ENCODE results near the gene TBX2. TPM values are rescaled to one million over a fixed set of nuclear protein-coding genes. Genes with fewer than 3 reads are reported as not detected.

Gene TBX2
- total RNA-seq, 1 donor from 2014 or later: 9.8 TPM

- H3K4me1 ChIP-seq: peaks cover 6% of the 10 kb centered on the region
- no peaks in the 10 kb centered on the region for H3K36me3 ChIP-seq
- no peak overlapping the region for H3K27ac ChIP-seq
- intact Hi-C loops (cut with DNase I): no loop called here
- no peaks in the 10 kb centered on the region for H3K27me3 ChIP-seq
- TF ChIP-seq POLR2A (IDR thresholded peaks at IDR 0.05): no peak
- no peak for TF ChIP-seq CTCF (IDR thresholded peaks at IDR 0.05)
- no peak for TF ChIP-seq POLR2AphosphoS5 (IDR thresholded peaks at IDR 0.05; ENCODE audit: insufficient read depth in 1 of 2, low read depth in 1 of 2)
- no peak overlapping the region for H3K4me3 ChIP-seq
- no peaks in the 10 kb centered on the region for H3K9me3 ChIP-seq
- DNase-seq (ENCODE audit: extremely low spot score in 2 of 2): no peak
These were observed 36.6 kb upstream of the TBX2 start for GRCh38 chr17:61362852-61363600.

GRCh38 chr17:61363601-61364462 is 35.8 kb upstream of the TBX2 start:
- intact Hi-C loops (cut with DNase I): no loop called here

GRCh38 chr17:61364463-61364846 is 35.2 kb upstream of the TBX2 start:
- intact Hi-C loops (cut with DNase I): no loop called here
- Histone ChIP-seq H3K27ac (no peak overlapping the region), H3K36me3 (no peaks in the 10 kb centered on the region), H3K9me3 (no peaks in the 10 kb centered on the region), H3K4me1 (peaks cover 6% of the 10 kb centered on the region), H3K27me3 (no peaks in the 10 kb centered on the region), H3K4me3 (no peak overlapping the region)
- no peak for DNase-seq (ENCODE audit: extremely low spot score in 2 of 2)
- TF ChIP-seq POLR2A (IDR thresholded peaks at IDR 0.05) (no peak), POLR2AphosphoS5 (IDR thresholded peaks at IDR 0.05; ENCODE audit: insufficient read depth in 1 of 2, low read depth in 1 of 2) (no peak), CTCF (IDR thresholded peaks at IDR 0.05) (no peak)

More at GRCh38 chr17:61363601-61364462, 35.8 kb upstream of the TBX2 start:
- peaks cover 6% of the 10 kb centered on the region for H3K4me1 ChIP-seq
- no peak for DNase-seq (ENCODE audit: extremely low spot score in 2 of 2)
- H3K4me3 ChIP-seq: no peak overlapping the region
- no peaks in the 10 kb centered on the region for H3K9me3 ChIP-seq
- H3K36me3 ChIP-seq: no peaks in the 10 kb centered on the region
- H3K27me3 ChIP-seq: no peaks in the 10 kb centered on the region
- TF ChIP-seq POLR2A (IDR thresholded peaks at IDR 0.05): no peak
- TF ChIP-seq CTCF (IDR thresholded peaks at IDR 0.05): no peak
- TF ChIP-seq POLR2AphosphoS5 (IDR thresholded peaks at IDR 0.05; ENCODE audit: insufficient read depth in 1 of 2, low read depth in 1 of 2): no peak
- H3K27ac ChIP-seq: no peak overlapping the region

- H3K27me3 ChIP-seq: no peaks in the 10 kb centered on the region
- intact Hi-C loops (cut with DNase I): no loop called here
- H3K36me3 ChIP-seq: no peaks in the 10 kb centered on the region
- DNase-seq (ENCODE audit: extremely low spot score in 2 of 2): no peak
- no peak for TF ChIP-seq POLR2A (IDR thresholded peaks at IDR 0.05)
- no peak for TF ChIP-seq POLR2AphosphoS5 (IDR thresholded peaks at IDR 0.05; ENCODE audit: insufficient read depth in 1 of 2, low read depth in 1 of 2)
- no peak for TF ChIP-seq CTCF (IDR thresholded peaks at IDR 0.05)
- H3K4me1 ChIP-seq: no peaks in the 10 kb centered on the region
- H3K27ac ChIP-seq: no peak overlapping the region
- no peak overlapping the region for H3K4me3 ChIP-seq
- H3K9me3 ChIP-seq: no peaks in the 10 kb centered on the region
These were observed 33.4 kb upstream of the TBX2 start for GRCh38 chr17:61366076-61366714.
